Spleen (tissue), 11 donors: Measurements from ENCODE around the gene ZNF778. TPM values are rescaled to one million over a fixed set of nuclear protein-coding genes. Genes with fewer than 3 reads are reported as not detected.

Source experiments
- DNase-seq: peaks from one replicate; pipeline ENCODE4 v3.0.0-alpha.2; 2020
- H3K27ac ChIP-seq, 8 donors: fragments of 200-600 bp; sonication (generic) in 7 of 8; 1 replicate in 4 of 8; 2 replicates in 4 of 8; pipeline versions ENCODE4 v1.5.0 to v1.8.0; 2016 to 2021; ENCODE audit warnings: inconsistent platforms in 4 of 8, mild to moderate bottlenecking in 4 of 8, moderate library complexity in 1 of 8
- H3K27me3 ChIP-seq, 7 donors: fragments of 200-600 bp; sonication (generic) in 6 of 7; replicated peaks in 1 of 7; 1 replicate in 4 of 7; 2 replicates in 3 of 7; pipeline versions ENCODE4 v1.5.0 to v1.8.0; 2016 to 2021; ENCODE audit warnings: inconsistent platforms in 3 of 7, mild to moderate bottlenecking in 1 of 7
- H3K36me3 ChIP-seq, 6 donors: fragments of 200-600 bp; sonication (generic) in 5 of 6; 1 replicate in 4 of 6; 2 replicates in 2 of 6; pipeline versions ENCODE4 v1.5.0 to v1.8.0; 2016 to 2021; ENCODE audit warnings: inconsistent platforms in 2 of 6
- H3K4me1 ChIP-seq, 6 donors: fragments of 200-600 bp; sonication (generic) in 5 of 6; 1 replicate in 3 of 6; 2 replicates in 3 of 6; pipeline versions ENCODE4 v1.5.0 to v1.8.0; 2016 to 2021; ENCODE audit warnings: inconsistent platforms in 3 of 6
- H3K4me3 ChIP-seq, 8 donors: fragments of 200-600 bp; sonication (generic) in 7 of 8; 1 replicate in 4 of 8; 2 replicates in 4 of 8; pipeline versions ENCODE4 v1.5.0 to v1.8.0; 2016 to 2021; ENCODE audit warnings: inconsistent platforms in 4 of 8, mild to moderate bottlenecking in 4 of 8, moderate library complexity in 2 of 8
- H3K9me3 ChIP-seq, 8 donors: fragments of 200-600 bp; sonication (generic) in 7 of 8; 1 replicate in 4 of 8; 2 replicates in 4 of 8; pipeline versions ENCODE4 v1.5.0 to v1.8.0; 2016 to 2021; ENCODE audit warnings: inconsistent platforms in 4 of 8
- CTCF ChIP-seq, 11 experiments: fragments of 200-600 bp in 7 of 11; fragments of 450-650 bp in 4 of 11; sonication (generic) in 4 of 11; IDR thresholded peaks in 8 of 11; conservative IDR thresholded peaks in 3 of 11; 1 replicate in 7 of 11; 2 replicates in 4 of 11; pipeline versions ENCODE4 v1.4.0 to v1.8.0; 2016 to 2021; ENCODE audit warnings: antibody characterized with exemption in 11 of 11, inconsistent platforms in 4 of 11, mild to moderate bottlenecking in 1 of 11
- POLR2A ChIP-seq, 3 donors: fragments of 450-650 bp; IDR thresholded peaks; one replicate each; pipeline ENCODE4 v1.5.1; 2017; ENCODE audit warnings: antibody characterized with exemption in 3 of 3, mild to moderate bottlenecking in 1 of 3
- POLR2AphosphoS5 ChIP-seq, 3 donors: sonication (generic); formaldehyde crosslinking; IDR thresholded peaks; one replicate each; pipeline ENCODE4 v1.5.1; 2017; ENCODE audit warnings: antibody characterized with exemption in 3 of 3
- WGBS, 5 donors: extraction: QIAGEN DNeasy Blood & Tissue Kit in 3 of 5; methylation state at CpG; one replicate each; pipeline versions ENCODE4 v1.1.5 to v1.1.7; 2013 to 2018; 5-methylcytosine and 5-hydroxymethylcytosine counted together
- intact Hi-C: fragments of 100-400 bp; cut with DNase I; formaldehyde crosslinking; loops from one replicate; pipeline ENCODE4 v1.15.0; 2023; ENCODE audit warnings: low total_unique reads
- polyA plus RNA-seq, 3 donors: library from polyadenylated mRNA; stranded (reverse); fragments of 200-250 nt; gene quantifications; one replicate each; pipeline ENCODE4 v1.2.1, GENCODE V29; 2013
- total RNA-seq, 7 donors: library from RNA; depleted of rRNA in 3 of 7; stranded (reverse); fragments of >200 nt in 3 of 7; fragmentation: NEBNext Ultra II Directional in 4 of 7; extraction: Animal tissue kit (Norgen Biotek cat#: 25700) in 4 of 7; gene quantifications; one replicate each; pipeline versions ENCODE4 v1.1.0 to v1.2.1, GENCODE V29; 2016 to 2021
- donor health status: healthy with polysubstance abuse.
- donor health status: DM: no; HTN: no; CAD: no; lungs with moderate emphysema.
- donor health status: DM: no; HTN: no; CAD: no.
- donor health status: Bipolar disorder and iron deficiency.
- donor health status: healthy.
- donor health status: DM: no; HTN: no; CAD: no.
- donor health status: DM: yes; HTN: yes; CAD: no.

Gene ZNF778
- total and polyA plus RNA-seq, 10 donors: 1.6 to 34.4 (median 10.7) TPM

- intact Hi-C loops: no loop called here
- H3K27ac ChIP-seq: peak overlapping the region in 2 of 8 donors; percentile 21 to 45
- peak overlapping the region in 6 of 8 donors; percentile 9 to 63 (median 30) for H3K4me3 ChIP-seq
- peaks cover 0 to 72% (median 14%) of the 10 kb centered on the region in 7 donors for H3K27me3 ChIP-seq
- TF ChIP-seq POLR2A (IDR thresholded peaks at IDR 0.05) (no peak), CTCF (IDR thresholded peaks at IDR 0.05 in 8 of 11, conservative IDR thresholded peaks at IDR 0.05 in 3 of 11) (peak in 1 of 11 experiments; percentile 1), POLR2AphosphoS5 (IDR thresholded peaks at IDR 0.05) (peak in 2 of 3 donors; percentile 18 to 46)
- peaks cover 15 to 81% (median 45%) of the 10 kb centered on the region in 6 donors for H3K4me1 ChIP-seq
- no peaks in the 10 kb centered on the region for H3K9me3 ChIP-seq
- H3K36me3 ChIP-seq: no peaks in the 10 kb centered on the region
- WGBS, 5 donors: 11 to 18% (median 13%) methylated on average over 26 to 34 of the region's 34 CpGs
- peak; percentile 82 for DNase-seq
These were observed 46.9 kb upstream of the ZNF778 start for GRCh38 chr16:89170346-89171215.

GRCh38 chr16:89171216-89172170 lies 46.0 kb upstream of the ZNF778 start, which contains the start of gene CDH15:
CDH15 (plus strand) TSS chr16:89171748; CDS start chr16:89171832, 84 bp downstream.
- peak; percentile 98 for DNase-seq
- H3K4me3 ChIP-seq: peak within 1 kb of the TSS in 6 of 8 donors; percentile 9 to 63 (median 30)
- no peaks in the 10 kb centered on the region for H3K36me3 ChIP-seq
- TF ChIP-seq POLR2A (IDR thresholded peaks at IDR 0.05): no peak
- peak in 1 of 11 experiments; percentile 11 for TF ChIP-seq CTCF (IDR thresholded peaks at IDR 0.05 in 8 of 11, conservative IDR thresholded peaks at IDR 0.05 in 3 of 11)
- peak in 2 of 3 donors; percentile 5 to 50 for TF ChIP-seq POLR2AphosphoS5 (IDR thresholded peaks at IDR 0.05)
- WGBS, 5 donors: 6 to 15% (median 8%) methylated on average over 4 to 74 of the region's 74 CpGs
- intact Hi-C loops: no loop called here
- H3K9me3 ChIP-seq: no peaks in the 10 kb centered on the region
- peaks cover 0 to 79% (median 14%) of the 10 kb centered on the region in 7 donors for H3K27me3 ChIP-seq
- peak within 1 kb of the TSS in 3 of 8 donors; percentile 21 to 45 (median 33) for H3K27ac ChIP-seq
- H3K4me1 ChIP-seq: peaks cover 15 to 82% (median 45%) of the 10 kb centered on the region in 6 donors

- intact Hi-C loops: no loop called here
- Histone ChIP-seq H3K9me3 (no peaks in the 10 kb centered on the region), H3K27ac (no peak overlapping the region), H3K4me1 (peaks cover 13 to 77% (median 43%) of the 10 kb centered on the region in 6 donors), H3K36me3 (no peaks in the 10 kb centered on the region), H3K27me3 (peaks cover 0 to 78% (median 14%) of the 10 kb centered on the region in 7 donors), H3K4me3 (no peak overlapping the region)
- TF ChIP-seq POLR2A (IDR thresholded peaks at IDR 0.05): no peak
- TF ChIP-seq CTCF (IDR thresholded peaks at IDR 0.05 in 8 of 11, conservative IDR thresholded peaks at IDR 0.05 in 3 of 11): no peak
- no peak for TF ChIP-seq POLR2AphosphoS5 (IDR thresholded peaks at IDR 0.05)
- WGBS, 5 donors: 70 to 88% (median 75%) methylated on average over 3 to 11 of the region's 11 CpGs
- no peak for DNase-seq
These were observed 45.4 kb upstream of the ZNF778 start for GRCh38 chr16:89172171-89172527.
